ENCODE data around the gene CELSR2. TPM values are rescaled to one million over a fixed set of nuclear protein-coding genes. Genes with fewer than 3 reads are reported as not detected.
A peak's percentile ranks its signal among the peaks of the same experiment; 100 is the strongest.

CELSR2 gene
- total RNA-seq, 1 experiment from 2014 or later, result 6.9 TPM

- CTCF ChIA-PET, result interaction anchor here (1.4 to 2.5 kb wide), 3 partner anchors 12 to 39 kb away, joined by 7 to 9 read pairs (median 7); partner anchors contain the start of gene CELSR2
- no TSS peak for BruUV-seq (replicated peaks)
Measured at GRCh38 chr1:109237512-109237911, 11.8 kb upstream of the CELSR2 start.

GRCh38 chr1:109238382-109238781 lies 11.0 kb upstream of the CELSR2 start:
- intact Hi-C loops (cut with micrococcal nuclease), result no loop called here
- DNase-seq (ENCODE audit: unreplicated experiment), result no peak

More at GRCh38 chr1:109237512-109237911, 11.8 kb upstream of the CELSR2 start:
- peaks cover 23% of the 10 kb centered on the region for H3K4me1 Mint-ChIP-seq (ENCODE audit: insufficient read depth, unreplicated experiment)
- DNase-seq (ENCODE audit: unreplicated experiment), result no peak
- no peak overlapping the region for H3K4me3 Mint-ChIP-seq (ENCODE audit: unreplicated experiment)
- H3K9me3 Mint-ChIP-seq (ENCODE audit: unreplicated experiment), result no peaks in the 10 kb centered on the region
- POLR2A ChIA-PET, result interaction anchor here (0.6 to 4.9 kb wide), 6 partner anchors 12 to 45 kb away, joined by 3 to 68 read pairs (median 16); partner anchors contain the start of genes PSRC1 and SARS1
- TF ChIP-seq CTCF (IDR thresholded peaks at IDR 0.05; ENCODE audit: unreplicated experiment), result no peak
- peaks cover 97% of the 10 kb centered on the region for H3K36me3 Mint-ChIP-seq (ENCODE audit: insufficient read depth, unreplicated experiment)
- intact Hi-C loops (cut with micrococcal nuclease), result no loop called here
- no peaks in the 10 kb centered on the region for H3K27me3 Mint-ChIP-seq (ENCODE audit: insufficient read depth, unreplicated experiment)
- H3K27ac Mint-ChIP-seq (ENCODE audit: low read depth, unreplicated experiment), result peak overlapping the region; percentile 57

GRCh38 chr1:109239047-109239408 lies 10.3 kb upstream of the CELSR2 start:
- peak overlapping the region; percentile 31 for H3K27ac Mint-ChIP-seq (ENCODE audit: low read depth, unreplicated experiment)
- H3K4me1 Mint-ChIP-seq (ENCODE audit: insufficient read depth, unreplicated experiment), result peaks cover 23% of the 10 kb centered on the region
- CTCF ChIA-PET, result interaction anchor here (0.6 to 3.0 kb wide), 21 partner anchors 8 to 392 kb away, joined by 3 to 12 read pairs (median 6); partner anchors contain the start of genes CELSR2, SARS1 and SORT1
- TF ChIP-seq CTCF (IDR thresholded peaks at IDR 0.05; ENCODE audit: unreplicated experiment), result no peak
- BruUV-seq (replicated peaks), result no TSS peak
- intact Hi-C loops (cut with micrococcal nuclease), result no loop called here
- POLR2A ChIA-PET, result interaction anchor here (1.2 to 4.9 kb wide), 16 partner anchors 8 to 252 kb away, joined by 3 to 68 read pairs (median 14); partner anchors contain the start of genes CELSR2, SARS1, SORT1 and TMEM167B
- no peak overlapping the region for H3K4me3 Mint-ChIP-seq (ENCODE audit: unreplicated experiment)
- no peaks in the 10 kb centered on the region for H3K9me3 Mint-ChIP-seq (ENCODE audit: unreplicated experiment)
- no peak for DNase-seq (ENCODE audit: unreplicated experiment)
- H3K36me3 Mint-ChIP-seq (ENCODE audit: insufficient read depth, unreplicated experiment), result peaks cover 87% of the 10 kb centered on the region
- no peaks in the 10 kb centered on the region for H3K27me3 Mint-ChIP-seq (ENCODE audit: insufficient read depth, unreplicated experiment)

More at GRCh38 chr1:109238382-109238781, 11.0 kb upstream of the CELSR2 start:
- H3K4me1 Mint-ChIP-seq (ENCODE audit: insufficient read depth, unreplicated experiment), result peaks cover 23% of the 10 kb centered on the region
- no peak for TF ChIP-seq CTCF (IDR thresholded peaks at IDR 0.05; ENCODE audit: unreplicated experiment)
- H3K4me3 Mint-ChIP-seq (ENCODE audit: unreplicated experiment), result no peak overlapping the region
- POLR2A ChIA-PET, result interaction anchor here (1.0 to 4.9 kb wide), 9 partner anchors 11 to 155 kb away, joined by 3 to 68 read pairs (median 13); partner anchors contain the start of genes CELSR2, SARS1 and TMEM167B
- H3K27me3 Mint-ChIP-seq (ENCODE audit: insufficient read depth, unreplicated experiment), result no peaks in the 10 kb centered on the region
- peak overlapping the region; percentile 57 for H3K27ac Mint-ChIP-seq (ENCODE audit: low read depth, unreplicated experiment)
- CTCF ChIA-PET, result interaction anchor here (0.7 to 3.0 kb wide), 15 partner anchors 10 to 391 kb away, joined by 3 to 12 read pairs (median 7); partner anchors contain the start of genes CELSR2 and SARS1
- no TSS peak for BruUV-seq (replicated peaks)
- H3K9me3 Mint-ChIP-seq (ENCODE audit: unreplicated experiment), result no peaks in the 10 kb centered on the region
- peaks cover 94% of the 10 kb centered on the region for H3K36me3 Mint-ChIP-seq (ENCODE audit: insufficient read depth, unreplicated experiment)

GRCh38 chr1:109239409-109240068 lies 9.8 kb upstream of the CELSR2 start:
- ChIA-PET CTCF (interaction anchor here (0.6 to 3.0 kb wide), 22 partner anchors 8 to 547 kb away, joined by 3 to 12 read pairs (median 6); partner anchors contain the start of genes CELSR2, PRPF38B, SARS1 and SORT1), POLR2A (interaction anchor here (0.7 to 4.9 kb wide), 21 partner anchors 8 to 251 kb away, joined by 3 to 68 read pairs (median 12); partner anchors contain the start of genes CELSR2, SARS1, SORT1 and TAF13)
- peak; percentile 75 for DNase-seq (ENCODE audit: unreplicated experiment)
- Mint-ChIP-seq H3K36me3 (ENCODE audit: insufficient read depth, unreplicated experiment) (peaks cover 82% of the 10 kb centered on the region), H3K27me3 (ENCODE audit: insufficient read depth, unreplicated experiment) (no peaks in the 10 kb centered on the region), H3K27ac (ENCODE audit: low read depth, unreplicated experiment) (peak overlapping the region; percentile 69), H3K9me3 (ENCODE audit: unreplicated experiment) (no peaks in the 10 kb centered on the region), H3K4me1 (ENCODE audit: insufficient read depth, unreplicated experiment) (peaks cover 23% of the 10 kb centered on the region), H3K4me3 (ENCODE audit: unreplicated experiment) (peak overlapping the region; percentile 2)
- peak; percentile 52 for TF ChIP-seq CTCF (IDR thresholded peaks at IDR 0.05; ENCODE audit: unreplicated experiment)
- intact Hi-C loops (cut with micrococcal nuclease), result loop anchor here (1.0 kb wide), 3 partner anchors 10 to 38 kb away; partner anchors contain the start of gene CELSR2
- no TSS peak for BruUV-seq (replicated peaks)
